Ovary (tissue), 3 donors: ENCODE measurements around the gene PWWP2B.
A peak's percentile ranks its signal among the peaks of the same experiment; 100 is the strongest.
"Not testable (repeated sequence)": the region's sequence is repeated elsewhere in the genome, so short reads cannot be mapped to it uniquely, and the experiment has no call there.

Experiments
- EP300 ChIP-seq: sonication (generic); formaldehyde crosslinking; IDR thresholded peaks from one replicate; pipeline ENCODE4 v1.6.1; 2017; ENCODE audit warnings: antibody characterized with exemption
- POLR2A ChIP-seq: fragments of 450-650 bp; IDR thresholded peaks from one replicate; pipeline ENCODE4 v1.6.1; 2017; ENCODE audit warnings: antibody characterized with exemption, mild to moderate bottlenecking, moderate library complexity
- TF ChIP-seq, protein P1 (sequence below), 3 donors: fragments of 450-650 bp in 2 of 3; fragments of 200-600 bp in 1 of 3; IDR thresholded peaks; one replicate each; pipeline versions ENCODE4 v1.5.1 to v1.8.0; 2016 to 2022; ENCODE audit warnings: antibody characterized with exemption in 3 of 3, mild to moderate bottlenecking in 1 of 3
- donor health status: DM: no; HTN: no; CAD: no.

DNA sequence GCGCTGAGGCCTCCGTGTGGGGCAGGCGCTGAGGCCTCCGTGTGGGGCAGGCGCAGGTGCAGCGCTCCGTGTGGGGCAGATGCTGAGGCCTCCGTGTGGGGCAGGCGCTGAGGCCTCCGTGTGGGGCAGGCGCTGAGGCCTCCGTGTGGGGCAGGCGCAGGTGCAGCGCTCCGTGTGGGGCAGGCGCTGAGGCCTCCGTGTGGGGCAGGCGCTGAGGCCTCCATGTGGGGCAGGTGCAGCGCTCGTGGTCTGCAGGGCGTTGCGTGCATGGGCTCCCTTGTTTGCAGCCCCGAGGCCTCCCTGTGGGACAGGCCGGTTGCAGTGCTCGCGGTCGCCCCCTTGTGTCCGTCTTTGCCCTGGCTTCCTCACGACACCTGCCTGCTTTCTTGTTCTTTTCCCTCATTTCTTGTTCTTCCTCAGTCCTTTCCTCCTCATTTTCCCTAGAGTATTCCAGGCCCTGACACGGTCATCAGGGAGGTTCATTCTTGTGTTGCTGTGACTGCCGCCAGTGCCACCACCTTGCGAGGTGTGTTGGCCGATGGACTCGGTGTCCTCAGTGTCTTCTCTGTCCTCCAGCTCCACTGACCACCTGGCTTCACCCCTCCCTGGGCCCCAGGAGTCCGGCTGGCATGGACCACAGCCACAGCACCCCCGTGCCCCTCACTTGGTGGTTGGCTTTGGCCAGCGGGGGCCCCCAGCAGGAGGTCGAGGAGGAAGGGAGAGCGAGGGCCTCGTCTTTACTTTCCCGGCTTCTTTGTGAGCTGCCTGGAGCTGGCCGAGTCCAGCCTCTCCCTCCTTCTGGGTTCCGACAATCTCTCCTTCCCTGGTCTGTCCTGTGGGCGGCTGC is 44.3 kb upstream of the PWWP2B start:
- TF ChIP-seq, protein P1, sequence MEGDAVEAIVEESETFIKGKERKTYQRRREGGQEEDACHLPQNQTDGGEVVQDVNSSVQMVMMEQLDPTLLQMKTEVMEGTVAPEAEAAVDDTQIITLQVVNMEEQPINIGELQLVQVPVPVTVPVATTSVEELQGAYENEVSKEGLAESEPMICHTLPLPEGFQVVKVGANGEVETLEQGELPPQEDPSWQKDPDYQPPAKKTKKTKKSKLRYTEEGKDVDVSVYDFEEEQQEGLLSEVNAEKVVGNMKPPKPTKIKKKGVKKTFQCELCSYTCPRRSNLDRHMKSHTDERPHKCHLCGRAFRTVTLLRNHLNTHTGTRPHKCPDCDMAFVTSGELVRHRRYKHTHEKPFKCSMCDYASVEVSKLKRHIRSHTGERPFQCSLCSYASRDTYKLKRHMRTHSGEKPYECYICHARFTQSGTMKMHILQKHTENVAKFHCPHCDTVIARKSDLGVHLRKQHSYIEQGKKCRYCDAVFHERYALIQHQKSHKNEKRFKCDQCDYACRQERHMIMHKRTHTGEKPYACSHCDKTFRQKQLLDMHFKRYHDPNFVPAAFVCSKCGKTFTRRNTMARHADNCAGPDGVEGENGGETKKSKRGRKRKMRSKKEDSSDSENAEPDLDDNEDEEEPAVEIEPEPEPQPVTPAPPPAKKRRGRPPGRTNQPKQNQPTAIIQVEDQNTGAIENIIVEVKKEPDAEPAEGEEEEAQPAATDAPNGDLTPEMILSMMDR (IDR thresholded peaks at IDR 0.05) = peak; percentile 33 to 83 (median 61)
- TF ChIP-seq POLR2A, EP300: not testable (repeated sequence)
